NCI-H2029 (cell line): ENCODE data around the gene ST3GAL3.

Experiments
- DNase-seq: peaks from one replicate; lab custom pipeline; 2025; lab: John Stamatoyannopoulos, UW

ST3GAL3 gene

DNA sequence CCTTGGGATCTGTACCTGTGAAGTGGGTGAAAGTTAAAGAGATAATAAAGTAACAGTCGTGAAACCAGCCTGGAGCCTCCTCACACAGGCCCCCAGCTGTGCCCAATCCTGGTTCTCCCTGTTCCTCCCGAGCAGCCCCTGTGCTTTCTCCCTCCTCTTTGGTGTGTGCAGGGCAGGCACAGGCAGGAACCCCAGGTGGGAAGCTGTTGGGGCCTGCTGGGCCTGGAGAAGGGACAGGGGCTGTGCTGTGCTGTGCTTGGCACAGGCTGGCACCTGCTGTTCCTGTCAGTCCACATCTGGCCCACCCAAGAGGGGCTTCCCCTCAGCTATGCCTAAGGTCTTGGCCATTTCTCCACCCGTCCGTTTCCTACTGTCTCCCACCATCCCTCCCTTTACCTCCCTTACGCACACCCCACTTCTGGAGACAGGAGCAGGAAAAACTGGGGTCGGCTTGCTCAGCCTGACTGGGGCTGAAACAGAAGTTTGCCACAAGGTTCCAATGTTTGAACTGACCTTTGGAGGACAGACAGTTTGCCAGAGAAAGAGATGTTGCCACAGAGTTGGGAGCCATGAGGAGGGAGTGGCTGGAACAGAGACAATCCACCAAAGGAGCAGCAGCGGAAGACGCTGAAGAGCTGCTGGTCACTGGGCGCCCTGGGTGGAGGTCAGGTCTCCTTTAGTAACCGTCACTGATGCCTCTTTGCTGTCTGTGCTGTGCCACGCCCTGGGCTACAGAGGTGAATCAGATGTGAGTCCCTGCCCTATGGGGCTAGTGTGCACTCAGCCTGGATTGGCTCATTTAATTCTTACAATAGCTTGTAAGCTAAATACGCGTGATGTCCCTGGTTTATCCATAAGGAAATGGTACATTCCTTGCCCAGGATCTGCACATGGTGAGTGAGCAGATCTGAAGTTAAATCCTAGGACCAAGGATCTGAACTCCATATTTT is 207.5 kb downstream of the ST3GAL3 start:
- DNase-seq, result no peak

- DNase-seq, result no peak
These were observed 212.6 kb downstream of the ST3GAL3 start for GRCh38 chr1:43919906-43920305.

GRCh38 chr1:43921022-43921421 is 213.7 kb downstream of the ST3GAL3 start:
- no peak for DNase-seq

- DNase-seq, result no peak
These were observed 217.2 kb downstream of the ST3GAL3 start for GRCh38 chr1:43924516-43924915.

DNA sequence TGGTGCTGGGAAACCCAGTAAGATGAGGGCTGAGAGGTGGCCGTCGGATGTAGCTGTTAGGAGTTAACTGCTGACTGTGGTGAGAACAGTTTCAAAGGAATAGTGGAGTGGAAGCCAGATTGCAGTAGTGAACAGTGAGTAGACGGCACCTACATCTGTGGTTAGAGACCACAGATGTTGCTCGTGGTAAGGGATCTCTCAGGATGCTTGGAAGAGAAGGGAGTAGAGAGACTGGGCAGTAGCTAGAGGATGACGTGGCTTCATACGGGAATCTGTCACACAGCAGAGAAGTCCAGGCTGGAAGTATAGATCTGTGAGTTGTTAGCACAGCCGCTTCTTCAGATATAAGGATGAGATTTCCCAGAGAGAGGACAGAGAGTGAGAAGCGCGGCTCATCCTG is 218.5 kb downstream of the ST3GAL3 start:
- no peak for DNase-seq

DNA sequence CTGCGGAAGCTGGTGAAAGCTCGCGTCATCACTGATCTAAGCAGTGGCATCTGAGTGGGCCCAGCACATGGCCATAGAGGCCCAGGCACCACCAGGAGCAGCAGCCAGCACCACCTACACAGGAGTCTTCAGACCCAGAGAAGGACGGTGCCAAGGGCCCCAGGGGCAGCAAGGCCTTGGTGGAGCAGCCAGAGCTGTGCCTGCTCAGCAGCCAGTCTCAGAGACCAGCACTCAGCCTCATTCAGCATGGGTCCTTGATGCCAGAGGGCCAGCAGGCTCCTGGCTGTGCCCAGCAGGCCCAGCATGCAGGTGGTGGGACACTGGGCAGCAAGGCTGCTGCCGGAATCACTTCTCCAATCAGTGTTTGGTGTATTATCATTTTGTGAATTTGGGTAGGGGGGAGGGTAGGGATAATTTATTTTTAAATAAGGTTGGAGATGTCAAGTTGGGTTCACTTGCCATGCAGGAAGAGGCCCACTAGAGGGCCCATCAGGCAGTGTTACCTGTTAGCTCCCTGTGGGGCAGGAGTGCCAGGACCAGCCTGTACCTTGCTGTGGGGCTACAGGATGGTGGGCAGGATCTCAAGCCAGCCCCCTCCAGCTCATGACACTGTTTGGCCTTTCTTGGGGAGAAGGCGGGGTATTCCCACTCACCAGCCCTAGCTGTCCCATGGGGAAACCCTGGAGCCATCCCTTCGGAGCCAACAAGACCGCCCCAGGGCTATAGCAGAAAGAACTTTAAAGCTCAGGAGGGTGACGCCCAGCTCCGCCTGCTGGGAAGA is 223.0 kb downstream of the ST3GAL3 start:
- DNase-seq, result peak; percentile 12

- no peak for DNase-seq
These were observed 223.6 kb downstream of the ST3GAL3 start for GRCh38 chr1:43930949-43931275.

DNA sequence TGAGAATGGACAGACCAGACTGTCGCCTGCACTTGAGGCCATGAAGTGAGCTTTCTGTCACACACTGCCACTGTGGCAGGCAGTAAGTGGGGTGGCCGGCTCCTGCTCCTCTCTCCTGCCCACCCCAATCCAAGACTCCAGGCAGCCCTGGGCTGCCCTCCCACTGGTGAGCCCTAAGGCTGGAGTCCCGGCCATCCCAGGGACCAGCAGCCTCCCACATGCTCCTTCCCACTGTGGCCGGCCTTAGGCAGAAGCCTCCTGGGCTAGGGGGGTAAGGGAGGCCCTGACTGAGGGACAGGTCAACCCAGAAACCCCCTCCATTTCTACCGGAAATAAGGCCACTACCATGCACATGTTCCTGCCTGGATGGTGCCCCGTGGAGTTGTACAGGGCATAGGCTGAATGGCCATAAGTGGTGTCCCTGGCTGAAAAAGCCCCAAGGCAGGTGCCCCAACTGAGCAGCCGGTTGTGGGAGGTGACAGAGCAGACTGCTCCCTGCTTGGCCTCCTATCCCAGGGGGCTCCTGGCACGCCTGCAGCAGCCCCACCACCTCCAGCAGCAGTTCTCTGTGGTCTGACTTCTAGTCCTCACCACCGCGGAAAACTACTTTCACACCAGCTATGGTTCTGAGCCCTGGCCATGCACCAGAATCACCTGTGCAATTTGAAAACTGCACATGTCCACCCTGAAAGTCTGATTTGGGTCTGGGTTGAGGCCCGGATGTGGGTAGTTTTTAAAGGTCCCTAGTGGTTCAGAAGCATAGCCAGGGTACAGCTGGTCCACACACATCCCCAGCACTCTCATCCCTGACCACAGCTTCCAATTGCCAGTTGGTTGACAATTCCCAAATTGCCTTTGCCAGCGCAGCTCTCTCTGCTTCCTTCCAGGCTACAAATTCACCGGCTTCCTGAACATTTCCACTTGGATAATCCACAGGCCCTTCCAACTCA is 224.7 kb downstream of the ST3GAL3 start:
- DNase-seq, result no peak

- DNase-seq, result no peak
These were observed 225.6 kb downstream of the ST3GAL3 start for GRCh38 chr1:43932786-43933385.

- DNase-seq, result peak; percentile 48
These were observed 226.2 kb downstream of the ST3GAL3 start, which contains the start of gene ARTN for GRCh38 chr1:43933386-43934100. ARTN (plus strand) TSS chr1:43933801; CDS start chr1:43935657, 1,856 bp downstream.

GRCh38 chr1:43934101-43934985 is 227.0 kb downstream of the ST3GAL3 start:
- DNase-seq, result peak; percentile 87

DNA sequence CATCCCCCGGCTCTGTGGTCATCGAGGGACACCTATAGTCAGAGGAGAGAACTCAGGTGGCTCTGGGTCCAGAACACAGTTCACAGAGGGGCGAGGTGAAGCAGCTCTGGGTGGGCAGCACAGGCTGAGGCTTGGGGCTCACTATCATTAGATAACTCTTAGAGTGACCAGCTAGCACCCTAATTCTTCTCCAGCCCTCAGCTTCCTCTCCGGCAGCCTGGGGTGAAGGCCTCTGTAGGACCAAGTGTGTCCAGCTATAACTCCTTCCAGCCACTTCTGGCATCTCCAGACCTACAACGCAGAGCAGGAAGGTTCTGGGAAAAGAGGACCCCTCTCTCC is 227.6 kb downstream of the ST3GAL3 start:
- DNase-seq, result no peak

DNA sequence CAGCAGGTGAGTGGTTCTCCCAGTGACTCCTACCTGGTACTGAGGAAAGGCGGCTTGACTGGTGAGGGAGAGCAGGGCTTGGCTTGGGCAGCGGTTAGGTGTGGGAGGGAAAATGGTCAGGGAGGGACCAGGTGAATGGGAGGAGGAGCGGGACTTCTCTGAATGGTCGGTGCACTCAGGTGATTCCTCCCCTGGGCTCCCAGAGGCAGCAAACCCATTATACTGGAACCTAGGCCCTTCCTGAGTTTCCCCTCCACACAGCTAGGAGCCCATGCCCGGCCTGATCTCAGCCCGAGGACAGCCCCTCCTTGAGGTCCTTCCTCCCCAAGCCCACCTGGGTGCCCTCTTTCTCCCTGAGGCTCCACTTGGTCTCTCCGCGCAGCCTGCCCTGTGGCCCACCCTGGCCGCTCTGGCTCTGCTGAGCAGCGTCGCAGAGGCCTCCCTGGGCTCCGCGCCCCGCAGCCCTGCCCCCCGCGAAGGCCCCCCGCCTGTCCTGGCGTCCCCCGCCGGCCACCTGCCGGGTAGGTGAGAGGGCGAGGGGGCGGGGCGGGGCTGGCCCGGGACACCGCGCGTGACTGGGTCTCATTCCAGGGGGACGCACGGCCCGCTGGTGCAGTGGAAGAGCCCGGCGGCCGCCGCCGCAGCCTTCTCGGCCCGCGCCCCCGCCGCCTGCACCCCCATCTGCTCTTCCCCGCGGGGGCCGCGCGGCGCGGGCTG is 228.5 kb downstream of the ST3GAL3 start:
- DNase-seq, result peak; percentile 80

DNA sequence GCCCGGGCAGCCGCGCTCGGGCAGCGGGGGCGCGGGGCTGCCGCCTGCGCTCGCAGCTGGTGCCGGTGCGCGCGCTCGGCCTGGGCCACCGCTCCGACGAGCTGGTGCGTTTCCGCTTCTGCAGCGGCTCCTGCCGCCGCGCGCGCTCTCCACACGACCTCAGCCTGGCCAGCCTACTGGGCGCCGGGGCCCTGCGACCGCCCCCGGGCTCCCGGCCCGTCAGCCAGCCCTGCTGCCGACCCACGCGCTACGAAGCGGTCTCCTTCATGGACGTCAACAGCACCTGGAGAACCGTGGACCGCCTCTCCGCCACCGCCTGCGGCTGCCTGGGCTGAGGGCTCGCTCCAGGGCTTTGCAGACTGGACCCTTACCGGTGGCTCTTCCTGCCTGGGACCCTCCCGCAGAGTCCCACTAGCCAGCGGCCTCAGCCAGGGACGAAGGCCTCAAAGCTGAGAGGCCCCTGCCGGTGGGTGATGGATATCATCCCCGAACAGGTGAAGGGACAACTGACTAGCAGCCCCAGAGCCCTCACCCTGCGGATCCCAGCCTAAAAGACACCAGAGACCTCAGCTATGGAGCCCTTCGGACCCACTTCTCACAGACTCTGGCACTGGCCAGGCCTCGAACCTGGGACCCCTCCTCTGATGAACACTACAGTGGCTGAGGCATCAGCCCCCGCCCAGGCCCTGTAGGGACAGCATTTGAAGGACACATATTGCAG is 229.3 kb downstream of the ST3GAL3 start:
- DNase-seq, result peak; percentile 70

DNA sequence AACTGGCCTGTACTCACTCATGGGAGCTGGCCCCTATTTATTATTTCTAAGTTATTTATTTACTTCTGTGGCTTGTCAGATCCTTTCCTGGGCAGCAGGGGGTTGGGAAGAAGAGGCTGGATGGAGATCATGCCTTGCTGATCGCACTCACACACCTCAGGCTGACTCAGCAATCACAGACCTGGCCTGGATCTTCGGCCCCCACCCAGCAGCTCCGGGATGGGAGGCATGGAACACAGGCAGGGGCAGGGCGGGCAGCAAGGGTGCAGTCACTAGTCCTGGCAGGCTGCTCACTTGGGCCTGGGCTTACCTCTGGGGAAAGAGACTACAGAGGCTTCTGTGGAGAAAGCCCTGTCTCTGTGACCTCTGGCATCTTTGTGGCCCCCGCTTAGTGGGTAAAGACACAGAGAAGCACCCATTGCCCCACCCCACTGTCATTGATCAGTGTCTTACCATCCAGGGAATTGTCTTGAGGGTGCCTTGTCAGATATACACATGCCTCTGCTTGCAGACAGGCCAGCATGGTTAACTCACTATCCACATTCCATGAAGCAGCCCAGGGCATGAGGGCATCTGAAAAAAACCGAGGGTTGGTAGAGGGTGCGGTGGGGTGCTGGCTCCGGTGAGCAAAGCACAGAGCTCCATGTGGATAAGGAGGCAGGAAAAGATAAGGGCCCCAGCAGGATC is 230.0 kb downstream of the ST3GAL3 start:
- no peak for DNase-seq

DNA sequence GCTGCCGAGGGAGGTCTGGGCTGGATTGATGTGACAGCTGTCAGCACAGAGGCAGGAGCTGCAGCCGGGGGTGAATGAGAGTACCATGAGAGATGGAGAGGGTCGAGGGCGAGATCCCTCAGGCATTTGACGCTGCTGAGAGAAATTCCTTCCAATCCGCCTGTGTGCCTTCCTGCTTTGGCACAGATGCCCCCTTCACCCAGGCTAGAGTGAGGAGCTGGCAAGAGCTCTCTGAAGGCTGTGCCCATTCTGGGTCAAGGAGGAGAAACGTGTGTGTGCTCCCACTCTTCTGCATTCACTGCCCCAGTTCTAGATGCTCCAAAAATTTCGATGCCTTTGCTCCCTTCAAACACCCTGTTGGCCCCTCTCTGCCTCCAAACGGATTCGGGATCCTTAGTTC is 231.0 kb downstream of the ST3GAL3 start:
- no peak for DNase-seq

GRCh38 chr1:43938892-43939587 is 231.7 kb downstream of the ST3GAL3 start:
- no peak for DNase-seq
